ENCODE measurements around the gene TIMM13.

Gene TIMM13

GRCh38 chr19:2376784-2377519, 50.4 kb downstream of the TIMM13 start:
- no peak for DNase-seq

Measured in GOT3 (cell line).